Testis (tissue), 3 donors: ENCODE results near the gene CEP19. TPM values are rescaled to one million over a fixed set of nuclear protein-coding genes. Genes with fewer than 3 reads are reported as not detected.

Source experiments
- DNase-seq: peaks from one replicate; pipeline ENCODE4 v3.0.0-alpha.2; 2019
- H3K27ac ChIP-seq, 2 donors: fragments of 200-600 bp; sonication (generic); one replicate each; pipeline ENCODE4 v1.5.1; 2019
- H3K27me3 ChIP-seq: fragments of 200-600 bp; sonication (generic); one replicate; pipeline ENCODE4 v1.5.1; 2019
- H3K36me3 ChIP-seq: fragments of 200-600 bp; sonication (generic); one replicate; pipeline ENCODE4 v1.5.1; 2017; ENCODE audit warnings: low read depth; ENCODE audit errors: missing control alignments
- H3K4me1 ChIP-seq: fragments of 200-600 bp; sonication (generic); one replicate; pipeline ENCODE4 v1.5.1; 2019
- H3K4me3 ChIP-seq, 2 donors: fragments of 200-600 bp; sonication (generic); one replicate each; pipeline ENCODE4 v1.5.1; 2017 to 2019
- H3K9me3 ChIP-seq: fragments of 200-600 bp; sonication (generic); one replicate; pipeline ENCODE4 v1.5.1; 2017
- POLR2A ChIP-seq: fragments of 450-650 bp; IDR thresholded peaks from one replicate; pipeline ENCODE4 v1.6.1; 2017; ENCODE audit warnings: antibody characterized with exemption, mild to moderate bottlenecking, moderate library complexity
- WGBS, 2 donors: methylation state at CpG; one replicate each; pipeline ENCODE4 v1.1.5; 2018; 5-methylcytosine and 5-hydroxymethylcytosine counted together
- intact Hi-C: fragments of 100-400 bp; cut with DNase I; formaldehyde crosslinking; loops from one replicate; pipeline ENCODE4 v1.15.1; 2023; ENCODE audit warnings: low total_unique reads
- polyA plus RNA-seq: library from polyadenylated mRNA; stranded (reverse); fragments of 350-450 nt; fragmentation: Illumina TruSeq; extraction: RNeasy Lipid Tissue Mini Kit (QIAGEN cat#74804); gene quantifications from one replicate; pipeline ENCODE4 v1.2.3, GENCODE V29; 2014; ENCODE audit warnings: low read depth, low replicate concordance; ENCODE audit not compliant: insufficient read depth
- total RNA-seq, 2 donors: library from RNA; depleted of rRNA; stranded (reverse); fragments of >200 nt; gene quantifications; one replicate each; pipeline ENCODE4 v1.2.3, GENCODE V29; 2016
- TF ChIP-seq, protein P1 (sequence below), 3 experiments: fragments of 450-650 bp in 2 of 3; fragments of 200-600 bp in 1 of 3; sonication (generic) in 1 of 3; IDR thresholded peaks; one replicate each; pipeline ENCODE4 v1.5.1; 2016 to 2019; ENCODE audit warnings: antibody characterized with exemption in 3 of 3, mild to moderate bottlenecking in 2 of 3, moderate library complexity in 1 of 3

Gene CEP19
- total and polyA plus RNA-seq, 3 donors from 2014 or later: 7.4 to 17.1 (median 11.1) TPM

DNA sequence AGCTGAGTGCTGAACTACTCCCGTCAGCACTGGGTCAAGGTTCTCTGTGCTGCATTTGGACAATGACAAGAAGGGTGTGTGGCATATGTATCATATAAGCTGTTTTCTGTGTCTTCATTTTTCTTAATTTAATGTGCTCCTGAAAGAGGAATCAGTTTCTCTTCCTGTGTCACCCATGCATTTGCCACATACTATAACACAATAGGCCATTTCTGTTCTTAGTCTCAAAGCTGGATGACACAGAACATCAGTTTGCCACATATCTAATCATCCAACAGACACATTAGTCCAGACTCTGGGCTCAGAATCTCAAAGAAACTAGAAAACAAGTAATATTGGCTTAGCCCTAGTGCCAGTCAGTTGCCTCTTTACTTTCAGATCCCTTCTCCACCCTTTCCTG lies 34.1 kb downstream of the CEP19 start:
- TF ChIP-seq POLR2A: no peak
- TF ChIP-seq, protein P1, sequence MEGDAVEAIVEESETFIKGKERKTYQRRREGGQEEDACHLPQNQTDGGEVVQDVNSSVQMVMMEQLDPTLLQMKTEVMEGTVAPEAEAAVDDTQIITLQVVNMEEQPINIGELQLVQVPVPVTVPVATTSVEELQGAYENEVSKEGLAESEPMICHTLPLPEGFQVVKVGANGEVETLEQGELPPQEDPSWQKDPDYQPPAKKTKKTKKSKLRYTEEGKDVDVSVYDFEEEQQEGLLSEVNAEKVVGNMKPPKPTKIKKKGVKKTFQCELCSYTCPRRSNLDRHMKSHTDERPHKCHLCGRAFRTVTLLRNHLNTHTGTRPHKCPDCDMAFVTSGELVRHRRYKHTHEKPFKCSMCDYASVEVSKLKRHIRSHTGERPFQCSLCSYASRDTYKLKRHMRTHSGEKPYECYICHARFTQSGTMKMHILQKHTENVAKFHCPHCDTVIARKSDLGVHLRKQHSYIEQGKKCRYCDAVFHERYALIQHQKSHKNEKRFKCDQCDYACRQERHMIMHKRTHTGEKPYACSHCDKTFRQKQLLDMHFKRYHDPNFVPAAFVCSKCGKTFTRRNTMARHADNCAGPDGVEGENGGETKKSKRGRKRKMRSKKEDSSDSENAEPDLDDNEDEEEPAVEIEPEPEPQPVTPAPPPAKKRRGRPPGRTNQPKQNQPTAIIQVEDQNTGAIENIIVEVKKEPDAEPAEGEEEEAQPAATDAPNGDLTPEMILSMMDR (IDR thresholded peaks at IDR 0.05): no peak
- DNase-seq: no peak
- intact Hi-C loops: no loop called here
- Histone ChIP-seq H3K4me1 (peaks cover 6% of the 10 kb centered on the region), H3K36me3 (no peaks in the 10 kb centered on the region), H3K4me3 (no peak overlapping the region), H3K27me3 (no peaks in the 10 kb centered on the region), H3K9me3 (no peaks in the 10 kb centered on the region), H3K27ac (no peak overlapping the region)
- whole genome bisulfite sequencing, 2 donors: 52 to 56% methylated on average over 1 of the region's 1 CpG

DNA sequence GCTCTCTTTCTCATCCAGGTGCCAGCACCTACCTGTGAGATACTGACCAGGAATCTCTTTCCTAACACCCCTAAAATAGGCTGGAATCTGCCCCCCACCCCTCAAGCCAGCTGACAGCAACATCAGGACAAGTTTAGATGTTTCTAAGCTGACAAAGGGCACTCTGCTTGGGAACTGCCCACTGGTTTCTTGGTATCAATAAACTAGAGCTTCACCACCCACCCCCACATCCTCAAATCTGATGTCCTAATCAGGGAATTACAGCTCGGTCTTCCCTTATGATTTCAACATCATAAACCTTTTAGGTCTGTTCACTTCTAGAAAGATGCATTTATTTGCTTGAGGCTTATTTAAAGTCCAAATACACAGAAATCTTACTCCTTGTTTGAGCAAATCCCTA lies 34.7 kb downstream of the CEP19 start:
- no peaks in the 10 kb centered on the region for H3K9me3 ChIP-seq
- intact Hi-C loops: no loop called here
- no peaks in the 10 kb centered on the region for H3K36me3 ChIP-seq
- no peak for DNase-seq
- no peak for TF ChIP-seq POLR2A
- TF ChIP-seq, protein P1 (IDR thresholded peaks at IDR 0.05): no peak
- H3K27me3 ChIP-seq: no peaks in the 10 kb centered on the region
- H3K4me1 ChIP-seq: peaks cover 6% of the 10 kb centered on the region
- H3K4me3 ChIP-seq: no peak overlapping the region
- H3K27ac ChIP-seq: no peak overlapping the region
- 30 to 60% methylated on average over 1 of the region's 1 CpG for WGBS, 2 donors

DNA sequence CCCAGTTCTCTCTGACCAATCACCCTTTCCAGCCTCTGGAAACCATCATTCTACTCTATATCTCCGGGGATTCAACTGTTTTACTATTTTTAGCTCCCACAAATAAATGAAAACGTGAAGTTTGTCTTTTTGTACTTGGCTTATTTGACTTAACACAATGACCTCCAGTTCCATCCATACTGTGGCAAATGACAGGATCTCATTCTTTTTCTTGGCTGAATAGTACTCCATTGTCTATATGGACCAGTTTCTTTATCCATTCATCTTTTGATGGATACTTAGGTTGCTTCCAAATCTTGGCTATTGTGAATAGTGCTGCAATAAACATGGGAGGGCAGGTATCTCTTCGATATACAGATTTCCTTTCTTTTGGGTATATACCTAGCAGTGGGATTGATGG lies 38.4 kb downstream of the CEP19 start:
- Histone ChIP-seq H3K4me3 (no peak overlapping the region), H3K4me1 (peaks cover 6% of the 10 kb centered on the region), H3K27ac (no peak overlapping the region), H3K9me3 (no peaks in the 10 kb centered on the region), H3K36me3 (no peaks in the 10 kb centered on the region), H3K27me3 (no peaks in the 10 kb centered on the region)
- TF ChIP-seq POLR2A: no peak
- TF ChIP-seq, protein P1 (IDR thresholded peaks at IDR 0.05): no peak
- 56 to 80% methylated on average over 3 of the region's 3 CpGs for WGBS, 2 donors
- intact Hi-C loops: no loop called here
- no peak for DNase-seq

DNA sequence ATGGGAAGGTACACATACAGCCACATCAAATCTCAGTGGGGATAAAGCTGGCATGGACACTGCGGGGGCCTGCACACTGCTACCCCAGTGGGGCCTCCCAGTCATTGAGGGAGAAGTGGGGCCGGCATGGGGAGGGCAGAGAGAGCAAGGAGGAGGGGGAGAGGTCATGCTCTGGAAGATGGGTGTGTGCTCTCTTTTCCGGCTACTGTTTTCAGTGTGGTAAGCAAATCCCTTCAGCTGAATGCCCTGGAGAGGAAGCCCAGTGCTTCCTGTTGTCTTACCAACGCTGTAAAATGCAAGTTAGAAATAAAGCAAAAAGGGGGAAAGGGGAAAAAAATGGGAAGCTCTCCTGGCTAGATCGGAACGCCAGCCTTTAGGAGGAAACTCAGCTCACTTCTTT lies 41.7 kb downstream of the CEP19 start:
- Histone ChIP-seq H3K9me3 (no peaks in the 10 kb centered on the region), H3K4me3 (no peak overlapping the region), H3K27me3 (no peaks in the 10 kb centered on the region), H3K27ac (no peak overlapping the region), H3K4me1 (no peaks in the 10 kb centered on the region), H3K36me3 (no peaks in the 10 kb centered on the region)
- WGBS, 2 donors: 54 to 55% methylated on average over 6 of the region's 6 CpGs
- intact Hi-C loops: no loop called here
- TF ChIP-seq, protein P1 (IDR thresholded peaks at IDR 0.05): no peak
- TF ChIP-seq POLR2A: no peak
- DNase-seq: no peak

DNA sequence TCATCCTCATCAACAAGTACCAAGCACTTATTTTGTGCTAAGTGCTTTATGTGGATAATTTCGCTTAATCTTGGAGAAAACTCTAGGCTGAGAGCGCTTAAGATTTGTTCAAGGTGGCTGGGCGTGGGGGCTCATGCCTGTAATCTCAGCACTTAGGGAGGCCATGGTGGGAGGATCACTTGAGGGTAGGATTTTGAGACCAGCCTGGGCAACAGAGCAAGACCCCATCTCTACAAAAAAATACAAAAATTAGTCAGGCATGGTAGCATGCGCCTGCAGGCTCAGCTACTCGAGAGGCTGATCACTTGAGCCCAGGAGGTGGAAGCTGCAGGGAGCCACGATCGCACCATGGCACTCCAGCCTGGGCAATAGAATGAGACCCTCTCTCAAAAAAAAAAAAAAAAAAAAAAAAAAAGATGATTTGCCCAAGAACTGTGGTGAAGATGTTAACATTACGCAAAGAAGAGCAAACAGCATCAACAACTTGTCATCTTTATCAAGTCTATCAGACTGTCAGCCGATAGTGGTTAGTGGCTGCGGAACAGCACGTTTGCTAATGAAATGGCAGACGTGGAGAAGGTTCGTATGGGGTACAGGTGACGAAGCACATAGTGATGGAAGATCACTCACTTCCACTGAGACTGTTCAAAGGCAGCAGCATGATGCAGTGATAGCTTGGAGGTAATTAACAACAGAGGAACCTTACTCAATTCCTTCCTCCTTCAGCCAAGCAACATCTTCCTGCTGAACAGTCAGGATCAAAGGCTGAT lies 44.8 kb downstream of the CEP19 start:
- Histone ChIP-seq H3K4me1 (peaks cover 10% of the 10 kb centered on the region), H3K9me3 (no peaks in the 10 kb centered on the region), H3K36me3 (no peaks in the 10 kb centered on the region), H3K27ac (no peak overlapping the region), H3K4me3 (no peak overlapping the region), H3K27me3 (no peaks in the 10 kb centered on the region)
- intact Hi-C loops: no loop called here
- DNase-seq: no peak
- TF ChIP-seq POLR2A: no peak
- TF ChIP-seq, protein P1 (IDR thresholded peaks at IDR 0.05): no peak
- WGBS, 2 donors: 91 to 94% methylated on average over 14 of the region's 14 CpGs
